NCI-H526 (cell line): ENCODE measurements around the gene ASTN2.
"Not testable (repeated sequence)": the region's sequence is repeated elsewhere in the genome, so short reads cannot be mapped to it uniquely, and the experiment has no call there.

Experiments used
- DNase-seq, 2 experiments: peaks; one replicate each; lab custom pipeline; 2025; lab: John Stamatoyannopoulos, UW

The ASTN2 gene

DNA sequence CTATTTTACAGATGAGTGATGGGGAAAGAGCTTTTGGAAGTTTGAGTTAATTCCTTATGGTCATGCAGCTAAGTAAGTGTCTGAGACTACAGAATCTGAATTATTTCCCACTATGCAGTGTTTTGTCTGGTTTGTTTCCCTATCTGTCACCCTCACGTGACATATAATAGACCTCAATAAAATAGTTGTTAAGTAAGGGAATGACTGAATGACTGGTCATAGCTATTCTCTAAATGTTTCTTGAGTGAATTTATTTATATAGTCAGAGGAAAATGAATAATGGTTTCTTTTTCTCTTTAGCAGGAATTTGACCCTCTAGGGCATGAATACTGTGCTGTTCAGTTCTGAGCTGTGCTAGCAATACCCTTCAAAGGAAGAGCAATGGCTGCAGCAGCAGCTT lies 717.5 kb downstream of the ASTN2 start:
- no peak for DNase-seq

DNA sequence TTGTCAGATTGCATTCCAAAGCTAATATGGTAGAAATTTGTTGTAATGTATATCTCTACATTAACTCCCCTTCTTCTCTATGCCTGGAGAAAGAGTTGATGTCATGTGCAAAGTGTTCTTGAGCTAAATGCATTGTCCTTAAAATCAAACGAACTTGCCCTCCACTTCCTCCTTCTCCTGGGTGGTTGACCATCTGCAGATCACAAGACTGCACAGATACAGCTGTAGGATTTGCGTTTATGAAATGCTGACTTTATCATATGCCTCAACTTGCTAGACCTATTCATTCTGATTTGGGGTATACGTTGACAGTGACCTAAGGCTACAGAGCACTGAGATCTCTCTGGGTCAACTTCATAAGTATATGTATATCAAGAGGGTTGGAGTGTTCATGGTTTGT lies 719.4 kb downstream of the ASTN2 start:
- DNase-seq = no peak

DNA sequence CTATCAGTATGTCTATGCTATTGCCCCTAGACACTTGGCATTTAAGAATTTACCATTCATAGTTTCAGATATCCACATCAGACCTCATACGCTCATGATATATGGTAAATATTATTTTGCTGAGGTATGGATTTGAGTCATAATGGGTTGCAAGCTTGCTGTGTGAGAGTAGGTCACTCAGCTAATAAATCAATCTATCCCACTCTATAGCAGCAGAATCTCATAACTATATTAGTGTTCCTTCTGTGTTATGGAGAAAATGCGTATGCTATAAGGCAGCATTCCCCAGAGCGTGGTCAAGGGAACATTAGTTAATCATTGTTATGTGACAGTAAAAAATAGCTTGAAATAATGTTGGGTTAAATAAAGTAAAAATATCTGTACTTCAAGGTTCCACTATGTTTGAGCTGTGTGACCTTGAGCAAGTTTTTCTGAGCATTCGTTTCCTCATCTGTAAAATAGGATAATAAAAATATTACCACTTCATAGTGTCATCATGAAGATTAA lies 720.0 kb downstream of the ASTN2 start:
- no peak for DNase-seq

DNA sequence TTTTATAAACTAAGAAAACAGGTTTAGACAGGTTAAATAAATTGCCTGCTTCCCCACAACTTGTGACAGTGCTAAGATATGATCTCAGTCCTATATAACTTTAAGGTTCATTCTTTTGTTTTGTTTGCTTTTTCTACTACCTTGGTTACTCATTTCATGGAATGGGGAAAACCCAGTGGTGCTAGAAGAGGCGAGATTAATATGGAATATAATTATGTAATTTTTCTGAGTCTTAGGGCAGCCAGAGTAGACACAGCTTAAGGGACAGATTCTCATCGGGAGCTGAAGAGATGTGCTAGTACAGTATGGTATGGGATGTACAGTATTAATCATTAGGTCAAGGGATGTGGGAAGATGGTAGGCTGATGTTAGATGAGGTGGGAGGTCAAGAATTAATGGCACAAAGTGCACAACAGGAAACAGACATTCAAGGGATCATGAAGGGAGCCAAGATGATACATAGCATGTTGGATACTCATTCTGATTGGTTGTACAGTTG lies 721.6 kb downstream of the ASTN2 start:
- no peak for DNase-seq

DNA sequence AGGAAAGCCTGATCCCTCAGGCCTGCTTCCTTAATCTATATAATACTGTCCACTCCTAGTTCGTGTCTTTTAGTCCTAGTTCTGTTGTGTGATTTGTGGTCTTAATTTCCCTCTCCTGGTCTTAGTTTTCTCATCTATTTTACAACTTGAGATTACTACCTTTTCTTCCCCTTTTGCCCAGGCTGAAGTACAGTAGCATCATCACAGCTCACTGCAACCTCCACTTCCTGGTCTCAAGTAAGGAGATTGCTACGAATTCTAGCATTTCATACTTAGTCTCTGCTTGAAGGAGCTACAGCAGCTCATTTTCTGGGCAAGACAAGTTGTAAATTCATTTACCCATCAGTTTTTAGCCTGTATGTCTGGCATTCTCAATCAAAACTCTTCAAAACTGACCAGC lies 722.2 kb downstream of the ASTN2 start:
- no peak for DNase-seq

DNA sequence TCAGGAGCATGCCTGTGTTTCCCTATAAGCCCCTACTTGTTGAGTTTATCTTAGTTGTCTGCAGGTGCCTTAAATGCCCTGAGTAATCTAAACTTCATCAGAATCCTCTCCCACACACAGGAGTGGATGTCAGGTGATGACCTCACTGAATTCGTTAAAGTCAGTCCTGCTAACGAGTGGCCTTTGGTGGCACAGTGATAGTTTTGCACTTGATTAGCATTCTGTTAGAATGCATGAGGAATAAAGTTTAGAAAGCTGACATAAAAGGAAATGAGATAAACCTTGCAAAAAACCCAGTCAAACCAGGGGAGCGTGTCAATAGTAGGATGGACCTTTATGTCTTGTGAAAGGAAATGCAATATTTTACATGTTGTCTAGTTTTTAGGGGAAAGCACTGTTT lies 723.2 kb downstream of the ASTN2 start:
- no peak for DNase-seq

DNA sequence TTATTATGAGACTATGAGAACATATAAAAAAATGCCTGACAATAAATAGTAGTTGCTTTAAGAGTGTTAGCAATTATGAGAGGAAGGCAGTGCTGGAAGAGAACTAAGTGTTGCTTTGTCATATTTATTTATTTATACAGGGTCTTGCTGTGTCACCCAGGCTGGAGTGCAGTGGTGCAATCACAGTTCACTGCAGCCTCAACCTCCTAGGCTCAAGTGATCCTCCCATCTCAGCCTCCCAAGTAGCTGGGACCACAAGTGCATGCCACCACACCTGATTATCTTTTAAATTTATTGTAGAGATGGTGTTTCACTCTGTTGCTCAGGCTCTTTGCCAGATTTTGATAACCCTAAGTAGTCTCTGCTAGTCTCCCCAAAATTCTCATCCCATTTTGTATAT lies 724.1 kb downstream of the ASTN2 start:
- not testable (repeated sequence) for DNase-seq

DNA sequence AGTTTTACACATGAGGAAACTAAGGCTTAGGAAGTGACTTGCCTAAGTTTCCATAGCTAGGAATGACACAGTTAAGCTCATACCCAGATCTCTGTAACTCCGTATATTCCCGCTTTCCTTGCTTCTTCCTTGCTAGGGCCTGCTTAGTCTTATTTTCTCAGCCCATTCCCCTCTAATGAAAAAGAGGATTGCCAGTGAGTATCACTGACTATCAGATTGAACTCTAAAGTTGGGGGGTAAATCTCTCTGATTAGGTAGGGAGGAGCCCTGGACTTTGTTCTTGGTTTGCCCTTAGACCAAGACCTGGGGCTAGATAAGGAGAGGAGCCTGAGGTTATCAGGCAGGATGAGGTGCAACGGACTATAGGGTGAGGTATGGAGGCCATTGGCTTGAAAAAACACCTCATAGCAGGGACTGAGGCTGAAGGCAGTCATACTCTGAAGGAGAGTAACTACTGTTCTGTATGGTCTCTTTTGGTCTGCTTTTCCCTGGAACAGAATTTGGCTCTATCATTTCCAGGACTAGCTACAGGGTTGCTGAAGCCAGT lies 725.3 kb downstream of the ASTN2 start:
- no peak for DNase-seq

DNA sequence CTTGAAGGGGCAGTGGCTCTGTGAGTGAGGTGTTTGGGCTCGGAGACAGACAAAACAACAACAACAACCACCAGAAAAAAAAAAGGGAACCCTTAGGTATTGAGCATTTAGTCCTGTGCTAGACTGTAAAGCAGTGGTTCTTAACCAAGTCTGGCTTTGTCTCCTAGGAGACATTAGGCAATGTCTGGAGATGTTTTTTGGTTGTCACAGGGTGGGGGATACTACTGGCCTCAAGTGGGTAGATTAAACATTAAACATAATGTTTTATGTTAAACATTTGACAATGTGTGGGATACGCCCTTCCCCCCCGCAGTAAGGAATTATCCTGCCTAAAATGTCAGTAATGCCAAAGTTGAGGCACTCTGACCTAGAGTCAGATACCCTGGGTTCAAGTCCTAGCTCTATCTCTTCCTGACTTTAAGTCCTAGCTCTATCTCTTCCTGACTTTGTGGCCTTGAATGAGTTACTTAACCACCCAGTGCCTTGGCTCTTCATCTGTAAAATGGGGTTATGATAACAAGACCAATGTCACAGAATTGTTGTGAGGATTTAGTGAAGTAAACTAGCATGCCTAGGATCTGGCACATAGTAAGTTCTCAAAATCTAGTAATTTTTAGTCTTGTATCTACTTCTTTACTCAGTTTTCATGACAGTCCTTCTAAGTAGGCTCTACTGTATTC lies 725.9 kb downstream of the ASTN2 start:
- no peak for DNase-seq

DNA sequence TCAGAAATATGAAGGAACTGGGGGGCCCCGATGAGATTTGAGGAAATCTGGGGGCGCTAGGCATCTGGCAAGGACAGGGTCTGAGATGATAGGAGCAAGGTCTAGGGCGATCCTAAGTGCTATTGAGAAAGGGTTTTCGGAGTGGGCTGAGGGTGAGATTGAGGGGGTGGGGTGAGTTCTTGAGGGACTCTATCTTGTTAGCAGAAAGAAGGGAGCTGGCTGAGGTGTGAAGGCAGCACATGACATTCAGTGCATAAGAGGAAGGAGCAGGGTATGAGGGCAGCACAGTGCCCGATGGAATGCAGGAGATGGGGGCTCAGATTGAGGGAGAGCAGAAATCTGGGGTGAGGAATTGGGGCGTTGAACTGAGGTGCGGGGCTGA lies 727.1 kb downstream of the ASTN2 start:
- DNase-seq = peak in 1 of 2 experiments; percentile 36

DNA sequence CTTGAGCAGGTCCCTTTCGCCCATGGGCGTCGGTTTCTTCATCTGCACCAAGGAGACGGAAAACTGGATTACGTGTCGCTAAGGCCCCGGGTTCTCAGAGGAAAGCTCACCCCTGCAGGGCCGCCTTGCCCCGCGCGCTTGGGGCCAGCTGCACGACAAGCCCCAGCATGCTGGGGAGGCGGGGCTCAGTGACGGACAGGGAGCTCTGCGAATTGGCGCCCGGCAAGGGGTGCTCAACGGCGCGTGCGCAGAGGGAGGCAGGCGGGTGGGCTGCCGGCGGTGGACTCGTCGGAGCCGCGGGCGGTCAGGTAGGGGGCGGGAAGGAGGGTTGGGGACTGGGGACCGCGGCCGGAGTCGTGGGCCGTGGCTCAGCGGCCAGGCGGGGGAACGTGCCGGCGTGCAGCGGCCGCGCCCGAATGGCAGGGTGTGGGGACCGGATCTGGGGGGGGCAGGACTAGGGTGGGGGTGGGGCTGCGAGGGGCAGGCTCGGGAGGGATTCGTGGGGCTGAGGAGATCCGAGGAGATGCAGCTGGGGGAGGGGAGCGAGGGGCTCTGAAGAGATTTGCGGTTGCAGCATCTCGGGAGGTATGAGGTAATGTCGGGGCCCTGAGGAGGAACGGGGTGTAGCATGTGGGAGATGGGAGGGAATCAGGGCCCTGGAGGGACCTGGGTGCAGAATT lies 727.6 kb downstream of the ASTN2 start, which contains the start of gene TRIM32:
TSS of gene TRIM32 (plus strand) at position 232 of the 680 bp plus-strand sequence. CDS start 10,438 bp downstream, outside the sequence.
- peak; percentile 61 to 91 for DNase-seq

DNA sequence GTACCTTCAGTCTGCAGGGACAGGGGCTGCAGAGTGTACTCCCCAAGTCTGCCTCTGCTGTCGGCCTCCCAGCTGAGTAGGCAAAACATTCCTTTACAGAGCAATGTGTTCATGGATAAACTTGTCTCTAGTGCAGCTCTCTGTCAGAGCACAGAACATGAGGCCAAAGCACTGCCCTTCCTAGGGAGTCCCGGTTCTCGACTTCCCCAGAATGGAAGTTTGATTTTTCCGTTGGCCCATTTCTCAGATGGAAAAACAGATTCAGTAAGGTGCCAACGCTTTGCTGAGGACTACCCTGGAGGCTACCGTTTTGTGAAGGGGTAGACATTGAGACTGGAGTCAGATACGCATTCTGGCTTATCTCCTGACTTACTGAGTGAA lies 728.2 kb downstream of the ASTN2 start:
- no peak for DNase-seq

DNA sequence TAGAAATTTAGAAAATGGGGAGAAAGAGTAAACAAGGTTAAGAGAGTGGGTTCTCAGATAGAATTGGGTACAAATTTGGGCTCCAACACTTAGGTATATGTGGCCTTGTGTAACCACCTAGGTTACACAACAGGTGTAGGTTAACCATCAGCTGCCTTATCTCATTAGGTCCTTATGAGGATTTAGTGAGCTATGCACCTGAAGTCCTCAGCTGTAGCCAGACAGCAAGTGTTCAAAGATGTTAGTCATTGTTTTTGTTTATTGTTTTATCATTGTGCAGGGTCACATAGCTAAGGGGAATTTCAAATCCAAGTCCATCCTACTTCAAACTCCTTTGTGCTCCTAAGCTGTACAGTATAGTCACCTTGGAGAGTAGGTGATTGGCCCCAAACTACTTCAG lies 728.7 kb downstream of the ASTN2 start:
- DNase-seq = no peak

DNA sequence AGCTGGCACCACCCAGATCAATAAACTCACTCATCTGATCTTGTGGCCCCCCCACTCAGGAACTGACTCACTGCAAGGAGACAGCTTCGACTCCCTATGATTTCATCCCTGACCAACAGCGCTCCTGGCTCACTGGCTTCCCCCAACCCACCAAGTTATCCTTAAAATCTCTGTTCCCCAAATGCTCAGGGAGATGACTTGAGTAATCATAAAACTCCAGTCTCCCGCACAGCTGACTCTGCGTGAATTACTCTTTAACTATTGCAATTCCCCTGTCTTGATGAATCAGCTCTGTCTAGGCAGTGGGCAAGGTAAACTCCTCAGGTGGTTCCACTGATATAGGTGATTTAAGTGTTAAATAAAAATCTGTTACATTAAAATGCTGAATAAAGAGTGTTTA lies 729.7 kb downstream of the ASTN2 start:
- no peak for DNase-seq

DNA sequence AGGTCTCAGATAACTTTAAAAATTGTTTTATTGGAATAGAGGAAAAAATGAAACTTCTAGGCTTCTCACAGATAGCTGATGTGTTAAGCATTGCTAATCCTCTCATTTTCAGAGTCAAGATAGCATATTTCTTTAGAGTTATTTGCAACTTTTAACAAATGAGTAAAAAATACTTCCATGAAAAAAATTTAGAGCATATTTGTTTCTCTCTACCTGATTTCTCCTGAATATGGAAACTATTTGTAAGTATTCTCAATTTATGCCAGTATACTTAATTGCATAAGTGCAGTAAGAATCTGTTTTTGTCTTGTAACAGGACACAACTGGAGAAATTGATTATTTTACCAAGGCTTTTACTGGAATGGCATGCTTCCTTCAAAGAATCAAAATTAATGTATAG lies 731.3 kb downstream of the ASTN2 start:
- DNase-seq = no peak

DNA sequence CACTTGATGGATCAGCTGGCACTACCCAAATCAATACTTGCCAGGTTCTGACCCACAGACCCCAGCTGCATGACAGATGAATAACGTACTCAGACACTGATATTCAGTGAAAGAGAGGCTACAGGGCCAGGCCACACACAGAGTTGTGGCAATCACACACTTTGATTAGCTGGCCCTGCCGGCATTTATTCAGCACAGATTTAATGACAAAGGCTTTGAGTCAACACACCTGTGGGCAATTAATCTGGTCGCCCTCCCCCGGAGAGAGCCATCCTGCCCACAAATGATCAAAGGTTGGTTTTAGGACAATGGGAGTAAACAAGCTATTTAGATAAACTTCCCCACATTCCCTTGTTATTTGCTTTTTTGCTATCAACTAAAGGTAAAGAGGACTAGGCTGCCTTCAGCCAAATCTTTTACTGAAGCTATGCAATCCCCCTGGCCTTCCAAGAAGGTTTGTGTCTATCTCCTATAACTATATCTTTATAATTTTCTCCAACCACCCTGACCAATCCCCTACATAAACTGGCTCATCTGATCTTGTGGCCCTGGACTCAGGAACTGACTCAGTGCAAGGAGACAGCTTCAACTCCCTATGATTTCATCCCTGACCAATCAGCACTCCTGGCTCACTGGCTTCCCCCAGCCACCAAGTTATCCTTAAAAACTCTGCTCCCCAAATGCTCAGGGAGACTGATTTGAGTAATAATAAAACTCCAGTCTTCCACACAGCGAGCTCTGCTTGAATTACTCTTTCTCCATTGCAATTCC lies 740.5 kb downstream of the ASTN2 start:
- no peak for DNase-seq

DNA sequence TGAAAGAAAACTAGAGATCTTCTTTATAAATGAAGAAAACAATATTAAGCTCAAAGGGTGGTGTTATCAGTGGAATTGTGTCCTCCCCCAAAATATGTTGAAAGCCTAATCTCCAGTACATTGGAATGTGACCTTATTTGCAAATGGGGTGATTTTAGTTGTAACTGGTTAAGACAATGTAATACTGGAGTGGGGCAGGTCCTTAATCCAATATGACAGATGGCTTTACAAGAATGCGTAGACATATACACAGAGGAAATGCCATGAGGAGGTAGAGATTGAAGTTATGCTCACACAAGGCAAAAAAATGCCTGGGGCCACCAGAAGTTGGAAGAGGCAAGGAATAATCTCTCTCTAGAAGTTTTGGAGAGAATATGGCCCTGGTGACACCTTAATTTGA lies 741.5 kb downstream of the ASTN2 start:
- no peak for DNase-seq

DNA sequence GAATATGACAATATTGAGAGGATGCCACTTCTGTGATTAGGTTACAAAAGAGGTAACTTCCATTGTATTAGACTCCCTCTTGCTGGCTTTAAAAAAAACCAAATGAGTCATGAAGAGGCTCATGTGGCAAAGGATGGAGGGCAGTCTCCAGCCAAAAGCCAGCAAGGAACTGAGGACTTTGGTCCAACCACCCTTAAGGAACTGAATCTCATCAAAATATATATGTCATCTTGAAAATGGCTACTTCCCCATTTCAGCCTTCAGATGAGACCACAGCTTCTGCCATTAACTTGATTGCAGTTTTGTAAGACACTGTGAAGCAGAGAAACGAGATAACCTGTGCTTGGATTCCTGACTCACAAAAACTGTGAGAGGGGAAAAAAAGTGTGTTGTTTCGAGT lies 743.3 kb downstream of the ASTN2 start:
- DNase-seq = no peak

DNA sequence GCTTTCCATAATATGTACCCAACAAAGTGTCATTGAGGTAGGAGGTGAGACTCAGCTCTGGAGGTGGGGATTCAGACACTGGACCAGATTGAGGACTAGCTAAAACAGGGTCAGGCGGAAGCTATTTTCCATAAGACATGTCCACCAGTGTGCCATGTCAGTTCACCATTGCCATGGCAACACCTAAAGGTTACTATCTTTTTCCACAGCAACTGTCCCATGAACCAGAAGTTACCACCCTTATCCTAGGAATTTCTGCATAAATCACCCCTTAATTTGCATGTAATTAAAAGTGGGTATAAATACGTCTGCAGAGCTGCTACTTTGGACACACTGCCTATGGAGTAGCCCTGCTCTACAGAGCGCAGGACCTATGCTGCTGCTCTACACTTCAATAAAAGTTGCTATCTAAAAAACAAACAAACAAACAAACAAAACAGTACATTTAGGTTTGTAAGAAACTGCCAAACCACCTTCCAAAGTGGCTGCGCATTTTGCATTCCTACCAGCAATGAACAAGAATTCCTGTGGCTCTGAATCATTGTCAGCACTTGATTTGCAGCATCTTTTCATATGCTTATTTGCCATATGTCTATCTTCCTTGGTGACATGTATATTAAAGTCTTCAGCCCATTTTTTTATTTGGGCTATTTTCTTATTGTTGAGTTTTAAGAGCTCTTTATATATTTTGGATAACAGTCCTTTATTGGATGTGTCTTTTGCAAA lies 745.7 kb downstream of the ASTN2 start:
- peak in 1 of 2 experiments; percentile 2 for DNase-seq

DNA sequence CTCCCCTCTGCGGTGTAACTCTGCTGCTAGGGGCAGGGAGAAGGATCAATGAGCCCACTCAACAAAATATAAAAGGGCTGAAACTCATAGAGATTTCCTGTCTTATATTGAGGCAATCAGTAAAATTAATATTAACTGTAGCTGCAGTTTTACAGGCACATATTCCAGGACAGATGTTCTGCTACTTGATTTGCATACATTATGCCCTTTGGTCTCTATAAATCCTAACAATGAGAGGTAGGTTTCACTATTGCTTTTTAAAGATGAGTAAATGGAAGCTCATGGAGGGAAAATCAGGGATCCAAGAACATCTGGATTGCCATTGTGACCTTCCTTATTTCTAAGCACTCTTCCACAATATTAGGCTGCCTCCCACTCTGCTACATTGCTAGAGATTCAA lies 751.3 kb downstream of the ASTN2 start:
- peak in 1 of 2 experiments; percentile 33 for DNase-seq

DNA sequence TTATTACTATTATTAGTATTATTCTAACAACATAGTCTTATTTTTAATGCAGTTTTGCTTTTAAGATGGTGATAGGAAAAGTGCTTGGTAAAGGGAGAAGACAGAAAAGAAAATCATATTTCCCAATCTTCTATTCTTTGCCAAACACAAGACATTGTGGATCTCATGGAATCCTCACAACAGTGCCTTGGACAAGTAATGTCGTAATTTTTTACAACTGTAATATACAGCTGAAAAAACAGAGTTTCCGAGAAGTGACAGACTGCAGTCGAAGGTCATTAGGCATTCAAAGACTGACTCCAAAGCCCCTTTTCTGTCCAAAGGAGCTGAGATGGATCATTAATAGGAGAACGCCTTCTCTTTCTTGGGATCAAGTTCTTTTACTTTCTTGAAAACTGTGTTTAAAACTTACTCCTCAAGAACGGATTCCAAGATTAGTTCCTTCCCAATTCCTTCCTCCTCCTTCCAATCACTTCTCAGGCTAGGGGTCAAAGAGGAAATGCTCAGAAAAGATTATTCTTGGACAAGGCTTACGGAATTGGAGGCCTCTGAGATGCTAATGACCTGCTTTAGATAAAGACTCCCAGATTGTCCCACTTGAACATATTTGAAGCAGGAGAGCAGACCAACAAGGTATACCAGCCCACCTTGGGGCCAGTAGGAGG lies 752.1 kb downstream of the ASTN2 start:
- DNase-seq = no peak
